SU-DHL-6 (cell line): Measurements from ENCODE around the gene NLRP6.
"Not testable (repeated sequence)": the region's sequence is repeated elsewhere in the genome, so short reads cannot be mapped to it uniquely, and the experiment has no call there.

ENCODE experiments used
- CTCF ChIP-seq: fragments of 200-600 bp; sonication (generic); IDR thresholded peaks from one replicate; pipeline ENCODE4 v1.5.1; 2017; ENCODE audit warnings: antibody characterized with exemption, mild to moderate bottlenecking, low read length, moderate library complexity; ENCODE audit not compliant: insufficient read depth, poor library complexity, severe bottlenecking
- EZH2phosphoT487 ChIP-seq: fragments of 200-600 bp; sonication (generic), shearing (Covaris generic); conservative IDR thresholded peaks from 2 replicates; pipeline ENCODE4 v1.6.1; 2018; ENCODE audit warnings: mild to moderate bottlenecking, antibody characterized with exemption, low read length, moderate library complexity, mixed read lengths

- not testable (repeated sequence) for TF ChIP-seq EZH2phosphoT487, CTCF
Observed at GRCh38 chr11:286977-287820, 9.0 kb downstream of the NLRP6 start.
